Measurements from ENCODE around the gene MARK4.

MARK4 gene

GRCh38 chr19:45339629-45340028 lies 88.6 kb downstream of the MARK4 start:
- TF ChIP-seq, protein P1, sequence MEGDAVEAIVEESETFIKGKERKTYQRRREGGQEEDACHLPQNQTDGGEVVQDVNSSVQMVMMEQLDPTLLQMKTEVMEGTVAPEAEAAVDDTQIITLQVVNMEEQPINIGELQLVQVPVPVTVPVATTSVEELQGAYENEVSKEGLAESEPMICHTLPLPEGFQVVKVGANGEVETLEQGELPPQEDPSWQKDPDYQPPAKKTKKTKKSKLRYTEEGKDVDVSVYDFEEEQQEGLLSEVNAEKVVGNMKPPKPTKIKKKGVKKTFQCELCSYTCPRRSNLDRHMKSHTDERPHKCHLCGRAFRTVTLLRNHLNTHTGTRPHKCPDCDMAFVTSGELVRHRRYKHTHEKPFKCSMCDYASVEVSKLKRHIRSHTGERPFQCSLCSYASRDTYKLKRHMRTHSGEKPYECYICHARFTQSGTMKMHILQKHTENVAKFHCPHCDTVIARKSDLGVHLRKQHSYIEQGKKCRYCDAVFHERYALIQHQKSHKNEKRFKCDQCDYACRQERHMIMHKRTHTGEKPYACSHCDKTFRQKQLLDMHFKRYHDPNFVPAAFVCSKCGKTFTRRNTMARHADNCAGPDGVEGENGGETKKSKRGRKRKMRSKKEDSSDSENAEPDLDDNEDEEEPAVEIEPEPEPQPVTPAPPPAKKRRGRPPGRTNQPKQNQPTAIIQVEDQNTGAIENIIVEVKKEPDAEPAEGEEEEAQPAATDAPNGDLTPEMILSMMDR (conservative IDR thresholded peaks at IDR 0.05; ENCODE audit: low read length), result no peak
- DNase-seq (ENCODE audit: low read depth), result no peak
- no peak overlapping the region for H3K4me3 ChIP-seq (ENCODE audit: low read length)

DNA sequence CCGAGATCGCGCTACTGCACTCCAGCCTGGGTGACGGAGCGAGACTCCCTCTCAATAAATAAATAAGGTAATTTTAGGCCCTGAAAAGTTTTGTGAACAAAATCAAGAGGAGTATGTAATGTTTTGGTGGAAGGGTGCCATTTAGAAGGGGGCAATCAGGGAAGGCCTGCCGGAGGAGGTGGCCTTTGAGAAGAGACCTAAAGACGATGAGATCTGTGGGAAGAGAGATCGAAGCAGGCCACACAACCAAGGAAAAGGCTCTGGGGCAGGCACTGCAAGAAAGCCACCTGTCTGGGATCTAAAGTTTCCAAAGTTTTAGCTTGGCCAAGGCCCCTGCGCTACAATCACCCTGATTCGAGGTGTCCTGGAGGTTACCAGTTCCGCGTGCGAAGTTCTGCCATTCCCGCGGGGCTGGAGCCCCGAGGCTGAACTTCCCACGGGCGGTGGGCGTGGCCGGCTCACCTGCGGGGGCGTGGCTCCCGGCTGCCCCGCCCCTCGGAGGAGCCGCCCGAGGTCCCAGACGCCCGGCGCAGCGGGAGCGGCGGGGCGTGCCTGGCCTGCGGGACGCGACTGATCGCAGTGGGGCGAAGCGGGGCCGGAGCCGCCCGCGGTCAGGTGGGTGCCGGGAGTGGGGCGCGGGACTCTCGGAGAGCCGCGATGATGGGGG lies 89.3 kb downstream of the MARK4 start, which contains the start of gene KLC3:
Gene KLC3 (plus strand): TSS at position 519 of the 667 bp plus-strand sequence. CDS start 4,792 bp downstream, outside the sequence.
- TF ChIP-seq, protein P1 (conservative IDR thresholded peaks at IDR 0.05; ENCODE audit: low read length), result no peak
- DNase-seq (ENCODE audit: low read depth), result no peak
- H3K4me3 ChIP-seq (ENCODE audit: low read length), result no peak within 1 kb of the TSS

- TF ChIP-seq, protein P1 (conservative IDR thresholded peaks at IDR 0.05; ENCODE audit: low read length), result no peak
- DNase-seq (ENCODE audit: low read depth), result peak; percentile 18
- H3K4me3 ChIP-seq (ENCODE audit: low read length), result no peak overlapping the region
These were observed 89.9 kb downstream of the MARK4 start for GRCh38 chr19:45340899-45341453.

GRCh38 chr19:45342911-45343310 lies 91.8 kb downstream of the MARK4 start:
- TF ChIP-seq, protein P1 (conservative IDR thresholded peaks at IDR 0.05; ENCODE audit: low read length), result no peak
- no peak for DNase-seq (ENCODE audit: low read depth)
- no peak overlapping the region for H3K4me3 ChIP-seq (ENCODE audit: low read length)

GRCh38 chr19:45344621-45345505 lies 93.8 kb downstream of the MARK4 start:
- no peak overlapping the region for H3K4me3 ChIP-seq (ENCODE audit: low read length)
- DNase-seq (ENCODE audit: low read depth), result no peak
- TF ChIP-seq, protein P1 (conservative IDR thresholded peaks at IDR 0.05; ENCODE audit: low read length), result no peak

DNA sequence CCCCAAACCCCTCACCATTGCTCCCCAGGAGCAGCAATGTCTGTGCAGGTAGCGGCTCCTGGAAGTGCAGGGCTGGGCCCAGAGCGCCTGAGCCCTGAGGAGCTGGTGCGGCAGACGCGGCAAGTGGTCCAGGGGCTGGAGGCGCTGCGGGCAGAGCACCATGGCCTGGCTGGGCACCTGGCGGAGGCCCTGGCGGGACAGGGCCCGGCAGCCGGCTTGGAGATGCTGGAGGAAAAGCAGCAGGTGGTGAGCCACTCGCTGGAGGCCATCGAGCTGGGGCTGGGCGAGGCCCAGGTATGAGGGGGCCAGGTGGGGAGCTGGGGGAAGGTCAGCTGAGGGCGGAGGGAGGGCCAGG lies 94.4 kb downstream of the MARK4 start:
- TF ChIP-seq, protein P1 (conservative IDR thresholded peaks at IDR 0.05; ENCODE audit: low read length), result no peak
- H3K4me3 ChIP-seq (ENCODE audit: low read length), result no peak overlapping the region
- DNase-seq (ENCODE audit: low read depth), result no peak

Data from AG10803 (cell line).